K562 (cell line): ENCODE results near the gene PIGL. TPM values are rescaled to one million over a fixed set of nuclear protein-coding genes. Genes with fewer than 3 reads are reported as not detected.

Experiments used
- ATF1 ChIP-seq, 2 experiments: fragments of 450-650 bp in 1 of 2; IDR thresholded peaks; 2 replicates each; pipeline ENCODE4 v1.6.1; 2016; ENCODE audit warnings: missing compliant biosample characterization in 1 of 2, missing genetic modification characterization in 1 of 2
- CCNT2 ChIP-seq: IDR thresholded peaks from 2 replicates; pipeline ENCODE4 v1.6.1; 2011; ENCODE audit warnings: borderline replicate concordance, low read depth, mild to moderate bottlenecking, moderate library complexity, mixed read lengths, low read length; ENCODE audit not compliant: insufficient read length; ENCODE audit errors: extremely low read depth
- CTBP1 ChIP-seq: fragments of 450-650 bp; IDR thresholded peaks from 2 replicates; pipeline ENCODE4 v1.6.1; 2016; ENCODE audit warnings: borderline replicate concordance
- DACH1 ChIP-seq: fragments of 450-650 bp; IDR thresholded peaks from 2 replicates; pipeline ENCODE4 v1.6.1; 2018; ENCODE audit not compliant: partially characterized antibody
- ELF4 ChIP-seq: fragments of 450-650 bp; formaldehyde crosslinking; IDR thresholded peaks from 2 replicates; pipeline ENCODE4 v1.4.0; 2022; ENCODE audit warnings: missing genetic modification characterization
- FOXJ3 ChIP-seq: sonication (generic); formaldehyde crosslinking; IDR thresholded peaks from 2 replicates; pipeline ENCODE4 v1.4.0; 2020; ENCODE audit warnings: mild to moderate bottlenecking, missing genetic modification reagents
- HNRNPLL ChIP-seq: fragments of 200-400 bp; formaldehyde crosslinking; IDR thresholded peaks from 2 replicates; pipeline ENCODE4 v1.6.1; 2017; ENCODE audit warnings: low read length, low read depth, mild to moderate bottlenecking; ENCODE audit not compliant: poor library complexity, severe bottlenecking
- MTF1 ChIP-seq: fragments of 250-450 bp; sonication (Bioruptor Pico); IDR thresholded peaks from 2 replicates; pipeline ENCODE4 v1.9.0; 2021; ENCODE audit warnings: moderate library complexity, mild to moderate bottlenecking, inconsistent platforms, borderline replicate concordance
- MXI1 ChIP-seq: IDR thresholded peaks from 2 replicates; pipeline ENCODE4 v1.6.1; 2011; ENCODE audit warnings: low read depth, mild to moderate bottlenecking, improper control_type of control experiment, low read length
- NCOA4 ChIP-seq: fragments of 450-650 bp; IDR thresholded peaks from 2 replicates; pipeline ENCODE4 v1.6.1; 2018; ENCODE audit warnings: mild to moderate bottlenecking; ENCODE audit not compliant: partially characterized antibody
- NFIC ChIP-seq: fragments of 450-650 bp; IDR thresholded peaks from 2 replicates; pipeline ENCODE4 v1.6.1; 2017; ENCODE audit warnings: mild to moderate bottlenecking, inconsistent platforms
- PHTF2 ChIP-seq: fragments of 250-450 bp; sonication (Bioruptor Pico); IDR thresholded peaks from 2 replicates; pipeline ENCODE4 v1.5.0; 2021; ENCODE audit warnings: mild to moderate bottlenecking
- SETDB1 ChIP-seq: IDR thresholded peaks from one replicate; pipeline ENCODE4 v1.6.1; 2012; ENCODE audit warnings: low read length, control low read depth, inconsistent platforms
- SMC3 ChIP-seq: conservative IDR thresholded peaks from 2 replicates; pipeline ENCODE4 v1.6.1; 2011; ENCODE audit warnings: low read depth, low read length, improper control_type of control experiment; ENCODE audit not compliant: insufficient read depth
- polyA plus RNA-seq, 8 experiments: library from polyadenylated mRNA; depleted of rRNA in 4 of 8; stranded (reverse) in 5 of 8; unstranded in 3 of 8; fragments of >200 nt; fragmentation: Nextera tagmentation in 2 of 8; fragmentation: Illumina TruSeq in 1 of 8; extraction: Ambion mirVana in 2 of 8; extraction: Trizol in 1 of 8; gene quantifications; 2 replicates each; pipeline versions ENCODE4 v1.2.1 to v1.2.3, GENCODE V29; 2011 to 2014; ENCODE audit warnings: inconsistent platforms in 1 of 8, missing spikeins in 1 of 8
- total RNA-seq, 7 experiments: library from RNA; depleted of rRNA in 6 of 7; stranded (reverse); fragments of >200 nt in 6 of 7; fragmentation: Illumina TruSeq in 2 of 7; extraction: Trizol in 2 of 7; gene quantifications; 2 replicates each; pipeline versions ENCODE4 v1.2.1 to v1.2.3, GENCODE V29; 2011 to 2021; ENCODE audit warnings: low replicate concordance in 1 of 7
- TF ChIP-seq, protein P1 (sequence below): IDR thresholded peaks from 2 replicates; pipeline ENCODE4 v1.6.1; 2014; ENCODE audit warnings: antibody characterized with exemption
- TF ChIP-seq, protein P2 (sequence below): fragments of 450-650 bp; IDR thresholded peaks from 2 replicates; pipeline ENCODE4 v1.6.1; 2018; ENCODE audit not compliant: partially characterized antibody
- TF ChIP-seq, protein P3 (sequence below): sonication (generic); formaldehyde crosslinking; IDR thresholded peaks from 2 replicates; pipeline ENCODE4 v1.9.0; 2022; ENCODE audit warnings: mild to moderate bottlenecking, missing genetic modification reagents
- TF ChIP-seq, protein P4 (sequence below): fragments of 200-800 bp; sonication (Bioruptor generic); IDR thresholded peaks from 2 replicates; pipeline ENCODE4 v1.6.1; 2017; ENCODE audit warnings: missing genetic modification characterization, missing compliant biosample characterization
- TF ChIP-seq, protein P5 (sequence below): sonication (generic); formaldehyde crosslinking; IDR thresholded peaks from 2 replicates; pipeline ENCODE4 v1.8.1; 2023; ENCODE audit warnings: mild to moderate bottlenecking, missing genetic modification reagents

PIGL gene
- total and polyA plus RNA-seq, 9 of the 15 experiments (the other 6 are each of a cell fraction or from before 2014, with no cell fraction given), result 19.9 to 55.3 (median 29.6) TPM

DNA sequence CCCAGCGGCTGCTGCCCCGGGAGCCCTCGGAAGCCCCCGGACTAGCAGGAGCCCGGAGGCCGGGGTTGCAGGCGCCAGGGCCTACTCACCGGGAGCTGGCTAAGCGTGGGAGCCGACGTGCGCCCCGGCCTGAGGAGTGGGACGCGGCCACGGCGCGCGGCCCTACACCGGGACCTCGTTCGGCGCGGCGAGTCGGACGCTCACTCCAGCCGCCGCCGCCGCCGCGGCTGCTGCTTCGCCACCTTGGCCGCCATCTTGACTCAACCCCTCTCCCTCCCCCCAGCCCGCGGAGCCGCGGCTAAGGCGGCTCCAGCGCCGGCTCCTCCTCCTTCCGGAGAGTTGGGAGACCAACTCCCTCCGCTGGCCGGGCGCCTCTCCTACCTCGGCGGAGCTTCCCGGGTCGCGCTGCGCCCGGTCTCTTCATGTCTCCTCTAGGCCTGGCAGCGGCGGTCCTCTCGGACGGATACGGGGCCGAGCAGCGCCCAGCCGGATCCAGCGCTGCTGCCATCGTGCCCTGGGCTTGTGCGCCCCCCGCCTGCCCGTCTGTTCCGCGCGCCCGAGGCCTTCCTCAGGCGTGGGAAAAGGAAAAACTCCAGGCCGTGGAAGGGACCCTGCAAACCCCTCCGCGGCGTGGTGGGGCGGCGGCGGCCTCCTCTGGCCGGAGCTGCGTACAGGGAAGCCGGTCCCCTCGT lies 1.6 kb upstream of the PIGL start, which contains the start of gene NCOR1 (continued):
- TF ChIP-seq, protein P1, sequence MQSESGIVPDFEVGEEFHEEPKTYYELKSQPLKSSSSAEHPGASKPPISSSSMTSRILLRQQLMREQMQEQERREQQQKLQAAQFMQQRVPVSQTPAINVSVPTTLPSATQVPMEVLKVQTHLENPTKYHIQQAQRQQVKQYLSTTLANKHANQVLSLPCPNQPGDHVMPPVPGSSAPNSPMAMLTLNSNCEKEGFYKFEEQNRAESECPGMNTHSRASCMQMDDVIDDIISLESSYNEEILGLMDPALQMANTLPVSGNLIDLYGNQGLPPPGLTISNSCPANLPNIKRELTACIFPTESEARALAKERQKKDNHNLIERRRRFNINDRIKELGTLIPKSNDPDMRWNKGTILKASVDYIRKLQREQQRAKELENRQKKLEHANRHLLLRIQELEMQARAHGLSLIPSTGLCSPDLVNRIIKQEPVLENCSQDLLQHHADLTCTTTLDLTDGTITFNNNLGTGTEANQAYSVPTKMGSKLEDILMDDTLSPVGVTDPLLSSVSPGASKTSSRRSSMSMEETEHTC, result no peak
- TF ChIP-seq CCNT2 (peak; percentile 75), MXI1 (no peak), DACH1 (no peak), HNRNPLL (no peak), SMC3 (no peak), ELF4 (no peak), NFIC (0 out of 2 replicates have a peak, but pooled peaks have one; percentile 3), PHTF2 (CRISPR knock-in tag) (no peak), SETDB1 (no peak), MTF1 (CRISPR knock-in tag) (no peak), FOXJ3 (no peak), ATF1 (CRISPR knock-in tag; IDR thresholded peaks at IDR 0.05) (no peak), ATF1 (tag; IDR thresholded peaks at IDR 0.05) (no peak), CTBP1 (peak; percentile 42; the same call in 1 of the 2 replicates), NCOA4 (no peak)
- TF ChIP-seq, protein P2, sequence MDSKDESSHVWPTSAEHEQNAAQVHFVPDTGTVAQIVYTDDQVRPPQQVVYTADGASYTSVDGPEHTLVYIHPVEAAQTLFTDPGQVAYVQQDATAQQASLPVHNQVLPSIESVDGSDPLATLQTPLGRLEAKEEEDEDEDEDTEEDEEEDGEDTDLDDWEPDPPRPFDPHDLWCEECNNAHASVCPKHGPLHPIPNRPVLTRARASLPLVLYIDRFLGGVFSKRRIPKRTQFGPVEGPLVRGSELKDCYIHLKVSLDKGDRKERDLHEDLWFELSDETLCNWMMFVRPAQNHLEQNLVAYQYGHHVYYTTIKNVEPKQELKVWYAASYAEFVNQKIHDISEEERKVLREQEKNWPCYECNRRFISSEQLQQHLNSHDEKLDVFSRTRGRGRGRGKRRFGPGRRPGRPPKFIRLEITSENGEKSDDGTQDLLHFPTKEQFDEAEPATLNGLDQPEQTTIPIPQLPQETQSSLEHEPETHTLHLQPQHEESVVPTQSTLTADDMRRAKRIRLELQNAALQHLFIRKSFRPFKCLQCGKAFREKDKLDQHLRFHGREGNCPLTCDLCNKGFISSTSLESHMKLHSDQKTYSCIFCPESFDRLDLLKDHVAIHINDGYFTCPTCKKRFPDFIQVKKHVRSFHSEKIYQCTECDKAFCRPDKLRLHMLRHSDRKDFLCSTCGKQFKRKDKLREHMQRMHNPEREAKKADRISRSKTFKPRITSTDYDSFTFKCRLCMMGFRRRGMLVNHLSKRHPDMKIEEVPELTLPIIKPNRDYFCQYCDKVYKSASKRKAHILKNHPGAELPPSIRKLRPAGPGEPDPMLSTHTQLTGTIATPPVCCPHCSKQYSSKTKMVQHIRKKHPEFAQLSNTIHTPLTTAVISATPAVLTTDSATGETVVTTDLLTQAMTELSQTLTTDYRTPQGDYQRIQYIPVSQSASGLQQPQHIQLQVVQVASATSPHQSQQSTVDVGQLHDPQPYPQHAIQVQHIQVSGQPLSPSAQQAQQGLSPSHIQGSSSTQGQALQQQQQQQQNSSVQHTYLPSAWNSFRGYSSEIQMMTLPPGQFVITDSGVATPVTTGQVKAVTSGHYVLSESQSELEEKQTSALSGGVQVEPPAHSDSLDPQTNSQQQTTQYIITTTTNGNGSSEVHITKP, result no peak
- TF ChIP-seq, protein P3, sequence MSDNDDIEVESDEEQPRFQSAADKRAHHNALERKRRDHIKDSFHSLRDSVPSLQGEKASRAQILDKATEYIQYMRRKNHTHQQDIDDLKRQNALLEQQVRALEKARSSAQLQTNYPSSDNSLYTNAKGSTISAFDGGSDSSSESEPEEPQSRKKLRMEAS, result peak; percentile 26; the same call in 1 of the 2 replicates
- TF ChIP-seq, protein P4, sequence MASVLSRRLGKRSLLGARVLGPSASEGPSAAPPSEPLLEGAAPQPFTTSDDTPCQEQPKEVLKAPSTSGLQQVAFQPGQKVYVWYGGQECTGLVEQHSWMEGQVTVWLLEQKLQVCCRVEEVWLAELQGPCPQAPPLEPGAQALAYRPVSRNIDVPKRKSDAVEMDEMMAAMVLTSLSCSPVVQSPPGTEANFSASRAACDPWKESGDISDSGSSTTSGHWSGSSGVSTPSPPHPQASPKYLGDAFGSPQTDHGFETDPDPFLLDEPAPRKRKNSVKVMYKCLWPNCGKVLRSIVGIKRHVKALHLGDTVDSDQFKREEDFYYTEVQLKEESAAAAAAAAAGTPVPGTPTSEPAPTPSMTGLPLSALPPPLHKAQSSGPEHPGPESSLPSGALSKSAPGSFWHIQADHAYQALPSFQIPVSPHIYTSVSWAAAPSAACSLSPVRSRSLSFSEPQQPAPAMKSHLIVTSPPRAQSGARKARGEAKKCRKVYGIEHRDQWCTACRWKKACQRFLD (CRISPR knock-in tag), result peak; percentile 78
- TF ChIP-seq, protein P5, sequence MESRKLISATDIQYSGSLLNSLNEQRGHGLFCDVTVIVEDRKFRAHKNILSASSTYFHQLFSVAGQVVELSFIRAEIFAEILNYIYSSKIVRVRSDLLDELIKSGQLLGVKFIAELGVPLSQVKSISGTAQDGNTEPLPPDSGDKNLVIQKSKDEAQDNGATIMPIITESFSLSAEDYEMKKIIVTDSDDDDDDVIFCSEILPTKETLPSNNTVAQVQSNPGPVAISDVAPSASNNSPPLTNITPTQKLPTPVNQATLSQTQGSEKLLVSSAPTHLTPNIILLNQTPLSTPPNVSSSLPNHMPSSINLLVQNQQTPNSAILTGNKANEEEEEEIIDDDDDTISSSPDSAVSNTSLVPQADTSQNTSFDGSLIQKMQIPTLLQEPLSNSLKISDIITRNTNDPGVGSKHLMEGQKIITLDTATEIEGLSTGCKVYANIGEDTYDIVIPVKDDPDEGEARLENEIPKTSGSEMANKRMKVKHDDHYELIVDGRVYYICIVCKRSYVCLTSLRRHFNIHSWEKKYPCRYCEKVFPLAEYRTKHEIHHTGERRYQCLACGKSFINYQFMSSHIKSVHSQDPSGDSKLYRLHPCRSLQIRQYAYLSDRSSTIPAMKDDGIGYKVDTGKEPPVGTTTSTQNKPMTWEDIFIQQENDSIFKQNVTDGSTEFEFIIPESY, result no peak
